Peyer's patch (tissue), 4 donors: ENCODE data around the gene DIPK2A. TPM values are rescaled to one million over a fixed set of nuclear protein-coding genes. Genes with fewer than 3 reads are reported as not detected.

Source experiments
- DNase-seq, 3 donors: peaks; one replicate each; pipeline ENCODE4 v3.0.0-alpha.2; 2017 to 2019
- H3K27ac ChIP-seq, 4 donors: fragments of 200-600 bp; sonication (generic); one replicate each; pipeline ENCODE4 v1.5.1; 2016 to 2019
- H3K27me3 ChIP-seq, 2 donors: fragments of 200-600 bp; sonication (generic); one replicate each; pipeline ENCODE4 v1.5.1; 2019
- H3K36me3 ChIP-seq, 3 donors: fragments of 200-600 bp; sonication (generic); one replicate each; pipeline ENCODE4 v1.5.1; 2016 to 2019
- H3K4me1 ChIP-seq, 4 donors: fragments of 200-600 bp; sonication (generic); one replicate each; pipeline ENCODE4 v1.5.1; 2016 to 2019
- H3K4me3 ChIP-seq, 4 donors: fragments of 200-600 bp; sonication (generic); 1 replicate in 3 of 4; 2 replicates in 1 of 4; pipeline ENCODE4 v1.5.1; 2016 to 2019; ENCODE audit warnings: mild to moderate bottlenecking in 1 of 4
- H3K9me3 ChIP-seq, 4 donors: fragments of 200-600 bp; sonication (generic); one replicate each; pipeline ENCODE4 v1.5.1; 2016 to 2019; ENCODE audit warnings: mild to moderate bottlenecking in 1 of 4
- CTCF ChIP-seq, 6 experiments: fragments of 450-650 bp in 4 of 6; fragments of 200-600 bp in 2 of 6; sonication (generic) in 1 of 6; IDR thresholded peaks; one replicate each; pipeline ENCODE4 v1.5.1; 2017 to 2019; ENCODE audit warnings: antibody characterized with exemption in 6 of 6, mild to moderate bottlenecking in 3 of 6, moderate library complexity in 1 of 6
- POLR2A ChIP-seq, 2 donors: fragments of 450-650 bp; IDR thresholded peaks; one replicate each; pipeline ENCODE4 v1.5.1; 2017; ENCODE audit warnings: antibody characterized with exemption in 2 of 2, mild to moderate bottlenecking in 2 of 2, moderate library complexity in 2 of 2
- total RNA-seq, 4 donors: library from RNA; depleted of rRNA; stranded (reverse); fragments of >200 nt; gene quantifications; one replicate each; pipeline ENCODE4 v1.1.0, GENCODE V29; 2016

Gene DIPK2A
- total RNA-seq, 4 donors from 2014 or later, result 9.1 to 47.2 (median 29.4) TPM

- Histone ChIP-seq H3K27ac (no peak overlapping the region), H3K36me3 (no peaks in the 10 kb centered on the region), H3K4me3 (no peak overlapping the region), H3K9me3 (no peaks in the 10 kb centered on the region), H3K4me1 (peaks cover 0 to 21% (median 6%) of the 10 kb centered on the region in 4 donors), H3K27me3 (no peaks in the 10 kb centered on the region)
- TF ChIP-seq POLR2A (IDR thresholded peaks at IDR 0.05) (no peak), CTCF (IDR thresholded peaks at IDR 0.05) (no peak)
- no peak for DNase-seq
Measured at GRCh38 chr3:143977341-143978262, 6.0 kb downstream of the DIPK2A start.

- H3K27ac ChIP-seq, result no peak overlapping the region
Measured at GRCh38 chr3:143978263-143978631, 6.6 kb downstream of the DIPK2A start.

DNA sequence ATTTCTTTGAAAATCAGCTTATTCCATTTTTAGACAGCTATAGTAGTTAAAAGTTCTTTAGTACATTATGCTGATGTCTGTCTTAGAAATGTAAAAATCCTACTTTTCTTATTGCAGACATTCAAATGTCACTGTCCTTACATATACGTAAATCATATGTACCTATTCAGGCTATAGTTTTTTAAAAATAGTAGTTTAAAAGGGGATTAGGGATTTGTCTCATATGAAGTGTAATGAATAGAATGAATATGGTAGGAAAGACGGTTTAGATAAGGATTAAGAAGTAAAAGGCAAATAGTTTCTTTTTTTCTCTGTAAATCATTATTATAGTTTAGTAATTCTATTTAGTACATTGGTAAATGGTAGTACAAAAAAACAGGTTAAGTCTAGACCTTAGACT, 7.4 kb downstream of the DIPK2A start:
- no peak for TF ChIP-seq POLR2A (IDR thresholded peaks at IDR 0.05)
- TF ChIP-seq CTCF (IDR thresholded peaks at IDR 0.05), result no peak
- DNase-seq, result no peak
- Histone ChIP-seq H3K4me1 (peaks cover 0 to 20% (median 6%) of the 10 kb centered on the region in 4 donors), H3K4me3 (no peak overlapping the region), H3K27ac (no peak overlapping the region), H3K36me3 (no peaks in the 10 kb centered on the region), H3K27me3 (no peaks in the 10 kb centered on the region), H3K9me3 (no peaks in the 10 kb centered on the region)

More at GRCh38 chr3:143978263-143978631, 6.6 kb downstream of the DIPK2A start:
- no peak for TF ChIP-seq CTCF (IDR thresholded peaks at IDR 0.05)
- TF ChIP-seq POLR2A (IDR thresholded peaks at IDR 0.05), result no peak
- Histone ChIP-seq H3K9me3 (no peaks in the 10 kb centered on the region), H3K27me3 (no peaks in the 10 kb centered on the region), H3K4me3 (no peak overlapping the region), H3K36me3 (no peaks in the 10 kb centered on the region), H3K4me1 (peaks cover 0 to 21% (median 6%) of the 10 kb centered on the region in 4 donors)
- no peak for DNase-seq

GRCh38 chr3:143979813-143980212, 8.2 kb downstream of the DIPK2A start:
- TF ChIP-seq POLR2A (IDR thresholded peaks at IDR 0.05) (no peak), CTCF (IDR thresholded peaks at IDR 0.05) (no peak)
- H3K4me3 ChIP-seq, result no peak overlapping the region
- H3K4me1 ChIP-seq, result peaks cover 0 to 12% (median 6%) of the 10 kb centered on the region in 4 donors
- H3K27ac ChIP-seq, result no peak overlapping the region
- no peaks in the 10 kb centered on the region for H3K36me3 ChIP-seq
- H3K27me3 ChIP-seq, result no peaks in the 10 kb centered on the region
- DNase-seq, result no peak
- no peaks in the 10 kb centered on the region for H3K9me3 ChIP-seq

- H3K27ac ChIP-seq, result no peak overlapping the region
- peaks cover 0 to 8% (median 0%) of the 10 kb centered on the region in 3 donors for H3K36me3 ChIP-seq
- TF ChIP-seq POLR2A (IDR thresholded peaks at IDR 0.05) (no peak), CTCF (IDR thresholded peaks at IDR 0.05) (no peak)
- DNase-seq, result no peak
- no peaks in the 10 kb centered on the region for H3K4me1 ChIP-seq
- no peaks in the 10 kb centered on the region for H3K27me3 ChIP-seq
- no peak overlapping the region for H3K4me3 ChIP-seq
- H3K9me3 ChIP-seq, result no peaks in the 10 kb centered on the region
Measured at GRCh38 chr3:143988306-143988705, 16.7 kb downstream of the DIPK2A start.
